HL-60 (cell line): Measurements from ENCODE around the gene CACNA1I.

Experiments used
- DNase-seq, 2 experiments: peaks; one replicate each; pipeline ENCODE4 v3.0.0-alpha.2; 2010 to 2020; ENCODE audit warnings: low read depth in 1 of 2, low spot score in 1 of 2
- H3K27ac ChIP-seq: fragments of 250-450 bp; sonication (Bioruptor Pico); replicated peaks from 2 replicates; pipeline ENCODE4 v1.5.1; 2020; ENCODE audit warnings: mild to moderate bottlenecking, moderate library complexity
- H3K27me3 ChIP-seq: fragments of 250-450 bp; sonication (Bioruptor Pico); 2 replicates; pipeline ENCODE4 v1.5.1; 2021; ENCODE audit warnings: mild to moderate bottlenecking, moderate library complexity; ENCODE audit not compliant: insufficient read depth, poor library complexity, severe bottlenecking
- H3K4me3 ChIP-seq: replicated peaks from 2 replicates; pipeline ENCODE4 v1.5.1; 2011; ENCODE audit warnings: mild to moderate bottlenecking, control low read depth, low read length; ENCODE audit not compliant: insufficient read depth
- CTCF ChIP-seq: IDR thresholded peaks from one replicate; pipeline ENCODE4 v1.5.1; 2011; ENCODE audit warnings: low read length, control low read depth, inconsistent platforms; ENCODE audit not compliant: insufficient read depth
- GABPA ChIP-seq: IDR thresholded peaks from 2 replicates; pipeline ENCODE4 v1.6.1; 2012; ENCODE audit warnings: low read depth
- POLR2AphosphoS5 ChIP-seq: IDR thresholded peaks from 2 replicates; pipeline ENCODE4 v1.6.1; 2012; ENCODE audit warnings: low read depth
- SPI1 ChIP-seq: IDR thresholded peaks from 2 replicates; pipeline ENCODE4 v1.6.1; 2012; ENCODE audit warnings: low read depth, mild to moderate bottlenecking, borderline replicate concordance
- TF ChIP-seq, protein P1 (sequence below): IDR thresholded peaks from 2 replicates; pipeline ENCODE4 v1.6.1; 2012; ENCODE audit warnings: low read depth; ENCODE audit not compliant: insufficient replicate concordance

The CACNA1I gene

DNA sequence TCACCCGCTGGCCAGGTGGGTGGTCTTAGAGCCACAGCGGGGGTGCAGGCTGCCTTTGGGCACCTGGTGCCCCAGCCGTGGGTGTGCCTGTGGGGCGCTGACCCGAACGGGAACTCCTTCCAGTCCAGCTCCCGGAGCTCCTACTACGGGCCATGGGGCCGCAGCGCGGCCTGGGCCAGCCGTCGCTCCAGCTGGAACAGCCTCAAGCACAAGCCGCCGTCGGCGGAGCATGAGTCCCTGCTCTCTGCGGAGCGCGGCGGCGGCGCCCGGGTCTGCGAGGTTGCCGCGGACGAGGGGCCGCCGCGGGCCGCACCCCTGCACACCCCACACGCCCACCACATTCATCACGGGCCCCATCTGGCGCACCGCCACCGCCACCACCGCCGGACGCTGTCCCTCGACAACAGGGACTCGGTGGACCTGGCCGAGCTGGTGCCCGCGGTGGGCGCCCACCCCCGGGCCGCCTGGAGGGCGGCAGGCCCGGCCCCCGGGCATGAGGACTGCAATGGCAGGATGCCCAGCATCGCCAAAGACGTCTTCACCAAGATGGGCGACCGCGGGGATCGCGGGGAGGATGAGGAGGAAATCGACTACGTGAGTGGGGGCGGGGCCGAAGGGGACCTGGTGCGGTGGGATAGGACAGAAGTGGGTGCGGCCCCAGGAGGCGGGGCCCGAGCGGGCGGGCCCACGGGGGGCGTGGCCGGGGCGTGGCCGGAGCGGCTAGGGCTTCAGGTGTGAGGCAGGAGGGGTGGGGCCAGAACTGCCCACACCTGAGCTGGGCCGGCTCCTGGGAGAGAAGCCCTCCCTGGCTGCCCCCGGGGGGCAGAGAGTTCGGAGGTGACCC lies 91.5 kb downstream of the CACNA1I start:
- Histone ChIP-seq H3K27ac (no peak overlapping the region), H3K27me3 (peaks cover 31% of the 10 kb centered on the region), H3K4me3 (no peak overlapping the region)
- TF ChIP-seq, protein P1, sequence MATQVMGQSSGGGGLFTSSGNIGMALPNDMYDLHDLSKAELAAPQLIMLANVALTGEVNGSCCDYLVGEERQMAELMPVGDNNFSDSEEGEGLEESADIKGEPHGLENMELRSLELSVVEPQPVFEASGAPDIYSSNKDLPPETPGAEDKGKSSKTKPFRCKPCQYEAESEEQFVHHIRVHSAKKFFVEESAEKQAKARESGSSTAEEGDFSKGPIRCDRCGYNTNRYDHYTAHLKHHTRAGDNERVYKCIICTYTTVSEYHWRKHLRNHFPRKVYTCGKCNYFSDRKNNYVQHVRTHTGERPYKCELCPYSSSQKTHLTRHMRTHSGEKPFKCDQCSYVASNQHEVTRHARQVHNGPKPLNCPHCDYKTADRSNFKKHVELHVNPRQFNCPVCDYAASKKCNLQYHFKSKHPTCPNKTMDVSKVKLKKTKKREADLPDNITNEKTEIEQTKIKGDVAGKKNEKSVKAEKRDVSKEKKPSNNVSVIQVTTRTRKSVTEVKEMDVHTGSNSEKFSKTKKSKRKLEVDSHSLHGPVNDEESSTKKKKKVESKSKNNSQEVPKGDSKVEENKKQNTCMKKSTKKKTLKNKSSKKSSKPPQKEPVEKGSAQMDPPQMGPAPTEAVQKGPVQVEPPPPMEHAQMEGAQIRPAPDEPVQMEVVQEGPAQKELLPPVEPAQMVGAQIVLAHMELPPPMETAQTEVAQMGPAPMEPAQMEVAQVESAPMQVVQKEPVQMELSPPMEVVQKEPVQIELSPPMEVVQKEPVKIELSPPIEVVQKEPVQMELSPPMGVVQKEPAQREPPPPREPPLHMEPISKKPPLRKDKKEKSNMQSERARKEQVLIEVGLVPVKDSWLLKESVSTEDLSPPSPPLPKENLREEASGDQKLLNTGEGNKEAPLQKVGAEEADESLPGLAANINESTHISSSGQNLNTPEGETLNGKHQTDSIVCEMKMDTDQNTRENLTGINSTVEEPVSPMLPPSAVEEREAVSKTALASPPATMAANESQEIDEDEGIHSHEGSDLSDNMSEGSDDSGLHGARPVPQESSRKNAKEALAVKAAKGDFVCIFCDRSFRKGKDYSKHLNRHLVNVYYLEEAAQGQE, result no peak
- TF ChIP-seq GABPA (no peak), SPI1 (no peak)
- no peak for DNase-seq

DNA sequence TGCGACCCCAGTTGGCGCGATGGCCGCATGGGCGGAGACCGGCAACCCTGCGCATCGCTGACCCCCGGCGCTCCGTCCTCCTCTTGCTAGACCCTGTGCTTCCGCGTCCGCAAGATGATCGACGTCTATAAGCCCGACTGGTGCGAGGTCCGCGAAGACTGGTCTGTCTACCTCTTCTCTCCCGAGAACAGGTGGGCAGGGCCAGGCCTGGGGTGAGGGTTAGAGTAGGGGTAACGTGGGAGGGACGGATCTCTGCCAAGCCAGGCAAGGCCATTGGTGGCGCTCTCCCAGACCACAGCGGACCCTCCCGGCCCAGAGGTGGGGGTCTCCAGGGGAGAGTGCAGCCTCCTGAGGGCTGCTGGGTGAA lies 92.1 kb downstream of the CACNA1I start:
- no peak overlapping the region for H3K27ac ChIP-seq
- no peak for DNase-seq
- H3K27me3 ChIP-seq, result peaks cover 30% of the 10 kb centered on the region
- TF ChIP-seq SPI1 (no peak), POLR2AphosphoS5 (no peak), CTCF (no peak)
- H3K4me3 ChIP-seq, result no peak overlapping the region

GRCh38 chr22:39663751-39664150 lies 93.2 kb downstream of the CACNA1I start:
- TF ChIP-seq SPI1 (no peak), CTCF (no peak), POLR2AphosphoS5 (no peak), GABPA (no peak)
- TF ChIP-seq, protein P1, result no peak
- no peak for DNase-seq
- no peak overlapping the region for H3K27ac ChIP-seq
- peaks cover 27% of the 10 kb centered on the region for H3K27me3 ChIP-seq
- no peak overlapping the region for H3K4me3 ChIP-seq

DNA sequence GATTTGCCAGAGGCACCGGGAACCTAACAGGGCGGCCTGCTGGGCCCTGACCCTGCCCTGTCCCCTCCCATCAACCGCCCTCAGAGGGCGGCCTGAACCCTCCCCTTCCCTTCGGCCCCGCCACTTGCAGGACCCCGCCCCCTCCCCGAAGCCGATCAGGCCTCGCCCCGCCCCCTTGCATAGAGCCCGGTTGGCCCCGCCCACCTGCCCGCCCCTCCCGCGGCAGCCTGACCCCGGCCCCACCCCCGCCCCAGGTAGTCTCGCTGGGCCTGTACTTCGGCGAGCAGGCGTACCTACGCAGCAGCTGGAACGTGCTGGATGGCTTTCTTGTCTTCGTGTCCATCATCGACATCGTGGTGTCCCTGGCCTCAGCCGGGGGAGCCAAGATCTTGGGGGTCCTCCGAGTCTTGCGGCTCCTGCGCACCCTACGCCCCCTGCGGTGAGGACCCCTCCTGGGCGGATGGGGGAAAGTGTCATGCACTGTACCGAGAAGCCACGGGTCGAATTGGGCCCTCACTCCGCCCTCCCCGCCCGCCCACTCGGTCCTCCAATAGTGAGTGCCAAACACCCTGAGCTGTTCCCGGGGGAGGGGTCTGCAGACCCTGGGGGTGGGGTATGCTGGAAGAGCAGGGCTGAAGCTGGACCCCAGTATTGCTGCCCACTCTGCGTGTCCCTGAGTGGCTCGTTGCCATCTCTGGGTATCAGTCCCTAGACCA lies 94.1 kb downstream of the CACNA1I start:
- no peak overlapping the region for H3K4me3 ChIP-seq
- TF ChIP-seq POLR2AphosphoS5 (no peak), CTCF (no peak), GABPA (no peak), SPI1 (no peak)
- TF ChIP-seq, protein P1, result no peak
- peaks cover 27% of the 10 kb centered on the region for H3K27me3 ChIP-seq
- no peak for DNase-seq
- H3K27ac ChIP-seq, result no peak overlapping the region
